ENCODE results near the gene EHD2.
"Not testable (repeated sequence)": the region's sequence is repeated elsewhere in the genome, so short reads cannot be mapped to it uniquely, and the experiment has no call there.

The EHD2 gene

DNA sequence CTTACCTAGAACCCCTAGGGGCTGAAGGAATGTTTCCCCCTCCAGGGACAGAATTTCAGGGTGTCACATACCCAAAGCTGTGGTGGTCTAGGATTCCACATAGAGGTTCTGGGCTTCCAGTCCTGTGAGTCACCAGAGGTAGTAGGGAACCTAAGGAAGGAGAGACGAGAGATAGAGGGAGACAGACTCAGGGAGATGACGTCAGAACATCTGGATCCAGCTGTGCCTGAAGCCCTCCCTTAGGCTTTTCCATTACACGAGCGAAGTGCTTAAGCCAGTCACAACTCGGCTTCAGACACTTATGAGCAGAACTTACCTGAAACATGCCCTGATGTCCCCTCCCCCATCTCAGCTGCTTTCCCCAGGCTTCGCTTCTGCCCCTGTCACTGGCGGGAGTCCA is 53.4 kb downstream of the EHD2 start:
- H2BK15ac ChIP-seq (replicated peaks; ENCODE audit: low read depth), result no peak overlapping the region
- no peak overlapping the region for H2BK5ac ChIP-seq (ENCODE audit: low read length)
- H3K79me2 ChIP-seq (ENCODE audit: control insufficient read depth, insufficient read depth, low read length), result no peaks in the 10 kb centered on the region
- H3K27me3 ChIP-seq (ENCODE audit: insufficient read depth, low read length, poor library complexity), result no peaks in the 10 kb centered on the region
- H3K79me1 ChIP-seq (ENCODE audit: low read length), result no peaks in the 10 kb centered on the region
- H3K56ac ChIP-seq (ENCODE audit: low read length), result no peak overlapping the region
- H3K4me1 ChIP-seq (ENCODE audit: control insufficient read depth, low read depth, low read length), result no peaks in the 10 kb centered on the region
- no peak overlapping the region for H3K18ac ChIP-seq (ENCODE audit: low read length)
- H3K27ac ChIP-seq (ENCODE audit: low read depth, low read length), result no peak overlapping the region
- H3K4me2 ChIP-seq (ENCODE audit: low read length), result no peak overlapping the region
- no peak overlapping the region for H3K9ac ChIP-seq (ENCODE audit: low read length)
- no CpG with 5 or more reads among the region's 7 CpGs for WGBS (ENCODE audit: extremely low coverage, insufficient coverage, low lambda C conversion rate)
- H4K5ac ChIP-seq (ENCODE audit: low read length), result no peak overlapping the region
- no peak overlapping the region for H2AK5ac ChIP-seq (ENCODE audit: low read length)
- no peak overlapping the region for H3K23ac ChIP-seq (ENCODE audit: low read length)
- peak; percentile 31 for DNase-seq
- no peak overlapping the region for H2BK120ac ChIP-seq (ENCODE audit: low read depth, low read length)
- no peak overlapping the region for H3K4me3 ChIP-seq (ENCODE audit: low read length)
- H3K4ac ChIP-seq (ENCODE audit: low read depth, low read length), result no peak overlapping the region
- no peaks in the 10 kb centered on the region for H3K36me3 ChIP-seq (ENCODE audit: control insufficient read depth, insufficient read depth, low read length)
- no peak overlapping the region for H4K8ac ChIP-seq (ENCODE audit: low read depth, low read length)

DNA sequence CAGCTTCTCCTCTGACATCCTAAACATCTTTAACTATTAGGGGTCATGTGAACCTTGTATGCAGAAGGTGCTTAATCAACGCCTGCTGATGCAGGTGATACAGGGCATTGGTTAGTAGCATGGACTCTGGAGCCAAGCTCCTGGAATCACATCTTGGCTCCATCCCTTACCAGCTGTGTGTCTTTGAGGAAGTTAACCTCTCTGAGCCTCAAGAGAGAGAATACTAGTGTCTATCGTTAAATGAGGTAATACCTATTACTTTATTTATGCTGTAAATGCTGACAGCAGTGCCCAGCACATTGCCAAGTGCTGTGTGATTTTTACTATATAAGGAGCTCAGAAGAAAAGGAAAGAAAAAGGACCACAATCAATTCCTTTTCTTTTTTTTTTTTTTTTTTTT is 54.1 kb downstream of the EHD2 start:
- Histone ChIP-seq H3K4ac (ENCODE audit: low read depth, low read length) (no peak overlapping the region), H4K8ac (ENCODE audit: low read depth, low read length) (no peak overlapping the region), H3K56ac (ENCODE audit: low read length) (no peak overlapping the region), H3K27me3 (ENCODE audit: insufficient read depth, low read length, poor library complexity) (no peaks in the 10 kb centered on the region), H3K4me1 (ENCODE audit: control insufficient read depth, low read depth, low read length) (no peaks in the 10 kb centered on the region), H3K27ac (ENCODE audit: low read depth, low read length) (no peak overlapping the region), H2BK5ac (ENCODE audit: low read length) (no peak overlapping the region), H3K23ac (ENCODE audit: low read length) (no peak overlapping the region), H3K18ac (ENCODE audit: low read length) (no peak overlapping the region), H4K5ac (ENCODE audit: low read length) (no peak overlapping the region), H3K79me2 (ENCODE audit: control insufficient read depth, insufficient read depth, low read length) (no peaks in the 10 kb centered on the region), H3K79me1 (ENCODE audit: low read length) (no peaks in the 10 kb centered on the region), H2BK15ac (replicated peaks; ENCODE audit: low read depth) (no peak overlapping the region), H3K4me3 (ENCODE audit: low read length) (no peak overlapping the region), H2AK5ac (ENCODE audit: low read length) (no peak overlapping the region), H3K9ac (ENCODE audit: low read length) (no peak overlapping the region), H3K4me2 (ENCODE audit: low read length) (no peak overlapping the region), H3K36me3 (ENCODE audit: control insufficient read depth, insufficient read depth, low read length) (no peaks in the 10 kb centered on the region), H2BK120ac (ENCODE audit: low read depth, low read length) (no peak overlapping the region)
- no CpG with 5 or more reads among the region's 2 CpGs for WGBS (ENCODE audit: extremely low coverage, insufficient coverage, low lambda C conversion rate)
- DNase-seq, result no peak

DNA sequence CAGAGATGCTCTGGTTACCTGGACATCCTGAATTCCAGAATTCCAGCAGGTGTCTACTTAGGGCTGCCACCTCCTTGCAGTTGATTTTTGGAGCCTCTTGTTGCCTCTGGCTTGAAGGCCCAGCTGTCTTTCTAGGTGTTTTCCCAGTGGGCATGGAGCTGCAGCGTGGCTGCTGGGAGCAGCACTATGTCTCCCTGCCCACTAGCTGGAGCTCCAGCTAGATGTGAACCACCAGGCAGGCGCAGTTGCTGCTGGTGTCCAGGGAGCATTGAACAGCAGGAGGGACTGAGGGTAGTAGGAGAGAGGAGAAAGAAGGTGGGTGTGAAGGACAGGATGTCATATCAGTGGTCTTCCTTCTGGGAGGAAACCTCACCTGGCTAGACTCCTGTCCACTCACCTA is 55.4 kb downstream of the EHD2 start:
- Histone ChIP-seq H2AK5ac (ENCODE audit: low read length) (peak overlapping the region; percentile 58), H3K4ac (ENCODE audit: low read depth, low read length) (no peak overlapping the region), H3K4me2 (ENCODE audit: low read length) (no peak overlapping the region), H3K23ac (ENCODE audit: low read length) (no peak overlapping the region), H4K8ac (ENCODE audit: low read depth, low read length) (no peak overlapping the region), H3K27me3 (ENCODE audit: insufficient read depth, low read length, poor library complexity) (no peaks in the 10 kb centered on the region), H4K5ac (ENCODE audit: low read length) (no peak overlapping the region), H3K79me2 (ENCODE audit: control insufficient read depth, insufficient read depth, low read length) (no peaks in the 10 kb centered on the region), H3K79me1 (ENCODE audit: low read length) (no peaks in the 10 kb centered on the region), H3K27ac (ENCODE audit: low read depth, low read length) (no peak overlapping the region), H3K9ac (ENCODE audit: low read length) (no peak overlapping the region), H2BK15ac (replicated peaks; ENCODE audit: low read depth) (no peak overlapping the region), H2BK5ac (ENCODE audit: low read length) (no peak overlapping the region), H3K4me1 (ENCODE audit: control insufficient read depth, low read depth, low read length) (no peaks in the 10 kb centered on the region), H3K36me3 (ENCODE audit: control insufficient read depth, insufficient read depth, low read length) (no peaks in the 10 kb centered on the region), H2BK120ac (ENCODE audit: low read depth, low read length) (no peak overlapping the region), H3K18ac (ENCODE audit: low read length) (no peak overlapping the region), H3K56ac (ENCODE audit: low read length) (no peak overlapping the region), H3K4me3 (ENCODE audit: low read length) (no peak overlapping the region)
- no CpG with 5 or more reads among the region's 2 CpGs for WGBS (ENCODE audit: extremely low coverage, insufficient coverage, low lambda C conversion rate)
- no peak for DNase-seq

DNA sequence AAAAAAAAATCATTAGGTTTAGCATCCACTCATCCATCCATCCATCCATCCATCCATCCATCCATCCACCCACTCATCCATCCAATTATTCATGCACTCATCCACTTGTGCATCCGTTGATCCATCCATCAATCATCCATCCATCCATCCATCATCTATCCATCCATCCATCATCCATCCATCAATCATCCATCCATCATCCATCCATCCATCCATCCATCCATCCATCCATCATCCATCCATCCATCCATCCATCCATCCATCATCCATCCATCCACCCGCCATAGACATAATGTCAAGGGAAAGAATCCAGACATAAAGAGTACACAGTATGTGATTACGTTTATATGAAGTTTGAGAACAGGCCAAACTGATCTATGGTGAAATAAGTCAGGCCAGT is 56.3 kb downstream of the EHD2 start:
- Histone ChIP-seq H3K4me1 (ENCODE audit: control insufficient read depth, low read depth, low read length) (no peaks in the 10 kb centered on the region), H3K27ac (ENCODE audit: low read depth, low read length) (no peak overlapping the region), H3K79me1 (ENCODE audit: low read length) (no peaks in the 10 kb centered on the region), H2BK15ac (replicated peaks; ENCODE audit: low read depth) (no peak overlapping the region), H3K36me3 (ENCODE audit: control insufficient read depth, insufficient read depth, low read length) (no peaks in the 10 kb centered on the region), H3K18ac (ENCODE audit: low read length) (no peak overlapping the region), H3K23ac (ENCODE audit: low read length) (no peak overlapping the region), H4K5ac (ENCODE audit: low read length) (no peak overlapping the region), H3K4me2 (ENCODE audit: low read length) (no peak overlapping the region), H3K4me3 (ENCODE audit: low read length) (no peak overlapping the region), H3K4ac (ENCODE audit: low read depth, low read length) (no peak overlapping the region), H3K56ac (ENCODE audit: low read length) (no peak overlapping the region), H2AK5ac (ENCODE audit: low read length) (no peak overlapping the region), H2BK120ac (ENCODE audit: low read depth, low read length) (no peak overlapping the region), H3K9ac (ENCODE audit: low read length) (no peak overlapping the region), H2BK5ac (ENCODE audit: low read length) (no peak overlapping the region), H3K79me2 (ENCODE audit: control insufficient read depth, insufficient read depth, low read length) (no peaks in the 10 kb centered on the region), H3K27me3 (ENCODE audit: insufficient read depth, low read length, poor library complexity) (no peaks in the 10 kb centered on the region), H4K8ac (ENCODE audit: low read depth, low read length) (no peak overlapping the region)
- DNase-seq, result no peak
- WGBS (ENCODE audit: extremely low coverage, insufficient coverage, low lambda C conversion rate), result no CpG with 5 or more reads among the region's 3 CpGs

DNA sequence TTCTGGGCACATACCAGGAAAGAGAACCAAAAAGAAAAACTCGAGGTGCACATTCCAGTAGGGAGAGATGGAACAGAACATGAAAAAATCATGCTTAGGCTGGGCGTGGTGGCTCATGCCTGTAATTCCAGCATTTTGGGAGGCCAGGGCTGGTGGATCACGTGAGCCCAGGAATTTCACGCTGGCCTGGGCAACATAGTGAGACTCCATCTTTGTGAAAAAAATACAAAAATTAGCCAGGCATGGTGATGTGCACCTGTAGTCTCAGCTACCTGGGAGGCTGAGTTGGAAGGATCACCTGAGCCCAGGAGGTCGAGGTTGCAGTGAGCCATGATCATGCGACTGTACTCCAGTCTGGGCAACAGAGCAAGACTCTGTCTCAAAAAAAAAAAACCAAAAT is 58.1 kb downstream of the EHD2 start:
- H2BK5ac ChIP-seq (ENCODE audit: low read length); H3K27me3 ChIP-seq (ENCODE audit: insufficient read depth, low read length, poor library complexity); H2BK120ac ChIP-seq (ENCODE audit: low read depth, low read length); H4K8ac ChIP-seq (ENCODE audit: low read depth, low read length); H3K4me2 ChIP-seq (ENCODE audit: low read length); H4K5ac ChIP-seq (ENCODE audit: low read length); H2AK5ac ChIP-seq (ENCODE audit: low read length); H3K18ac ChIP-seq (ENCODE audit: low read length); H3K9ac ChIP-seq (ENCODE audit: low read length); H3K4me1 ChIP-seq (ENCODE audit: control insufficient read depth, low read depth, low read length); H3K27ac ChIP-seq (ENCODE audit: low read depth, low read length); H3K4me3 ChIP-seq (ENCODE audit: low read length); H3K79me1 ChIP-seq (ENCODE audit: low read length); H3K4ac ChIP-seq (ENCODE audit: low read depth, low read length); H2BK15ac ChIP-seq (replicated peaks; ENCODE audit: low read depth); H3K79me2 ChIP-seq (ENCODE audit: control insufficient read depth, insufficient read depth, low read length); DNase-seq; H3K23ac ChIP-seq (ENCODE audit: low read length); H3K56ac ChIP-seq (ENCODE audit: low read length); H3K36me3 ChIP-seq (ENCODE audit: control insufficient read depth, insufficient read depth, low read length): not testable (repeated sequence)
- WGBS (ENCODE audit: extremely low coverage, insufficient coverage, low lambda C conversion rate), result no CpG with 5 or more reads among the region's 6 CpGs

DNA sequence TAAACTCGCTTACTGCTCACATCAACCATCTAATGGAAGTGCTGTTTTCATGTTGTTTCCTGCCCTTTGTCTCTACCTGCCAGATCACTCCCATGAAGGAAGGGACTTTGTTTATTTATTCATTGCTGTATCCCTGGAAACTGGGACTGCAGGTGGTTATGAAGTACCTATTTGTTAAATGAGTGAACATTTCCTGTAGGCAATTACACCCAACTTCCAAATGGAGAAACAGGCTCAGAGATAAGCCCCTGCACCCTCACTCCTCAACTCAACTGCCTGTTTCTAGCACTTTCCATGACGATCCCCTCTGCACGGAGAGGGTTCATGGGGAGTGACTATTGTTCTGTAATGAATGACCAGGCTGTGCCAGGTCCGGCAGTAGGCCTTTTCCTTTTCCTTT is 63.3 kb downstream of the EHD2 start:
- H2BK5ac ChIP-seq (ENCODE audit: low read length), result no peak overlapping the region
- H4K5ac ChIP-seq (ENCODE audit: low read length), result no peak overlapping the region
- no peak overlapping the region for H3K4ac ChIP-seq (ENCODE audit: low read depth, low read length)
- H4K8ac ChIP-seq (ENCODE audit: low read depth, low read length), result no peak overlapping the region
- no peak overlapping the region for H2AK5ac ChIP-seq (ENCODE audit: low read length)
- no peak overlapping the region for H3K56ac ChIP-seq (ENCODE audit: low read length)
- no peak overlapping the region for H2BK120ac ChIP-seq (ENCODE audit: low read depth, low read length)
- H3K79me1 ChIP-seq (ENCODE audit: low read length), result peaks cover 16% of the 10 kb centered on the region
- no peak overlapping the region for H3K18ac ChIP-seq (ENCODE audit: low read length)
- H3K4me2 ChIP-seq (ENCODE audit: low read length), result no peak overlapping the region
- no CpG with 5 or more reads among the region's 4 CpGs for WGBS (ENCODE audit: extremely low coverage, insufficient coverage, low lambda C conversion rate)
- peaks cover 9% of the 10 kb centered on the region for H3K36me3 ChIP-seq (ENCODE audit: control insufficient read depth, insufficient read depth, low read length)
- H3K9ac ChIP-seq (ENCODE audit: low read length), result no peak overlapping the region
- H2BK15ac ChIP-seq (replicated peaks; ENCODE audit: low read depth), result no peak overlapping the region
- H3K4me1 ChIP-seq (ENCODE audit: control insufficient read depth, low read depth, low read length), result no peaks in the 10 kb centered on the region
- DNase-seq, result peak; percentile 82
- no peak overlapping the region for H3K23ac ChIP-seq (ENCODE audit: low read length)
- H3K27ac ChIP-seq (ENCODE audit: low read depth, low read length), result no peak overlapping the region
- peaks cover 30% of the 10 kb centered on the region for H3K79me2 ChIP-seq (ENCODE audit: control insufficient read depth, insufficient read depth, low read length)
- H3K27me3 ChIP-seq (ENCODE audit: insufficient read depth, low read length, poor library complexity), result no peaks in the 10 kb centered on the region
- H3K4me3 ChIP-seq (ENCODE audit: low read length), result no peak overlapping the region
